ENCODE measurements around the gene USP44.

DNA sequence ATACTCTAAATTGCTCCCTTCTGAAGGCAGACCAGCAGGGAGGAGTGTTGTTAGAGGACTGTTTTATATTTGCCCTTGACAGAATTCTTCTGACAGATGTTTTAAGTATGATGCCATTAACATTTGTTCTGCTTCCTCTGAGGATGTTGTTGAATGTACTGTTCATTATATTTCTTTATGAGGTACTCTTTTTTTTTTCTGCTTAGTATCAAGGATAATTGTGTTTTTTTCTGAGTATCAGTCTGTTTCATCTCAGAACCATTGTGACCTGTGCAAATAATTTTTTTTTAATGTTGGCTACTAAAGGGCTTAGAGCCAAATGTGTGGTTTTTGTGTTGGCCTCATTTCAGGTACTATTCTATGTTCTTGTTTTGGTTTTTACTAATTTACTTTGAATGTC, 66.8 kb downstream of the USP44 start:
- TF ChIP-seq CTCF (IDR thresholded peaks at IDR 0.05 in 8 of 11, conservative IDR thresholded peaks at IDR 0.05 in 3 of 11): no peak
- no peak for TF ChIP-seq POLR2A (IDR thresholded peaks at IDR 0.05)

All from spleen (tissue), 7 donors.